CD4-positive, alpha-beta memory T cell (primary cell): ENCODE results near the gene COX6B1. TPM values are rescaled to one million over a fixed set of nuclear protein-coding genes. Genes with fewer than 3 reads are reported as not detected.
"Not testable (repeated sequence)": the region's sequence is repeated elsewhere in the genome, so short reads cannot be mapped to it uniquely, and the experiment has no call there.

Experiments used
- CTCF ChIA-PET: fragments of 350-600 bp; sonication (Branson Sonifier 250); formaldehyde crosslinking; loops from one replicate; lab custom pipeline; 2021; ENCODE audit warnings: inconsistent platforms; ENCODE audit not compliant: partially characterized antibody; lab: Charles Lee
- POLR2A ChIA-PET: fragments of 350-600 bp; sonication (Branson Sonifier 250); formaldehyde crosslinking; loops from one replicate; lab custom pipeline; 2021; ENCODE audit not compliant: partially characterized antibody; lab: Charles Lee
- DNase-seq, 5 donors: peaks; one replicate each; pipeline versions ENCODE4 v3.0.0 to v3.0.0-alpha.2; 2020 to 2022; ENCODE audit warnings: mixed read lengths in 1 of 5
- H3K27ac ChIP-seq: one replicate; pipeline ENCODE4 v1.7.0; 2013; ENCODE audit warnings: low read depth, low read length
- H3K27me3 ChIP-seq: 2 replicates; pipeline ENCODE4 v1.7.0; 2013; ENCODE audit warnings: mild to moderate bottlenecking, low read length, moderate library complexity; ENCODE audit not compliant: insufficient read depth
- H3K36me3 ChIP-seq: 2 replicates; pipeline ENCODE4 v1.7.0; 2013; ENCODE audit warnings: mild to moderate bottlenecking, low read length, moderate library complexity; ENCODE audit not compliant: insufficient read depth
- H3K4me1 ChIP-seq: 2 replicates; pipeline ENCODE4 v1.7.0; 2013; ENCODE audit warnings: mild to moderate bottlenecking, low read length, moderate library complexity; ENCODE audit not compliant: insufficient read depth
- H3K4me3 ChIP-seq, 2 donors: one replicate each; pipeline ENCODE4 v1.7.0; 2013; ENCODE audit warnings: low read length in 2 of 2, mild to moderate bottlenecking in 1 of 2
- H3K9me3 ChIP-seq, 2 donors: one replicate each; pipeline ENCODE4 v1.7.0; 2013; ENCODE audit warnings: low read length in 2 of 2, control low read depth in 1 of 2; ENCODE audit not compliant: control insufficient read depth in 1 of 2
- H3K27ac Mint-ChIP-seq, 7 donors: one replicate each; pipeline ENCODE4 v1.8.0; 2020 to 2021; ENCODE audit warnings: mixed read lengths in 7 of 7, mild to moderate bottlenecking in 6 of 7, inconsistent platforms in 3 of 7, moderate library complexity in 3 of 7
- H3K27me3 Mint-ChIP-seq, 2 donors: one replicate each; pipeline ENCODE4 v1.8.0; 2020 to 2021; ENCODE audit warnings: mixed read lengths in 2 of 2
- H3K36me3 Mint-ChIP-seq, 2 donors: one replicate each; pipeline ENCODE4 v1.8.0; 2020 to 2021; ENCODE audit warnings: mixed read lengths in 2 of 2, inconsistent platforms in 1 of 2, mild to moderate bottlenecking in 1 of 2
- H3K4me1 Mint-ChIP-seq, 4 donors: one replicate each; pipeline ENCODE4 v1.8.0; 2020 to 2021; ENCODE audit warnings: mixed read lengths in 4 of 4, mild to moderate bottlenecking in 1 of 4
- H3K4me3 Mint-ChIP-seq, 8 donors: one replicate each; pipeline ENCODE4 v1.8.0; 2020 to 2021; ENCODE audit warnings: mixed read lengths in 8 of 8, mild to moderate bottlenecking in 7 of 8, moderate library complexity in 6 of 8, inconsistent platforms in 3 of 8
- H3K9me3 Mint-ChIP-seq, 8 donors: one replicate each; pipeline ENCODE4 v1.8.0; 2020 to 2021; ENCODE audit warnings: mixed read lengths in 8 of 8, mild to moderate bottlenecking in 5 of 8, inconsistent platforms in 3 of 8, moderate library complexity in 1 of 8
- intact Hi-C: fragments of 100-400 bp; cut with micrococcal nuclease; formaldehyde crosslinking; loops from one replicate; pipeline ENCODE4 v1.15.1; 2023
- polyA plus RNA-seq, 2 donors: library from polyadenylated mRNA; unstranded; fragments of 300-500 nt; fragmentation: Illumina TruSeq; gene quantifications; one replicate each; pipeline ENCODE4 v1.2.3, GENCODE V29; 2021
- total RNA-seq, 2 experiments: library from RNA; stranded (reverse); gene quantifications; one replicate each; pipeline ENCODE4 v1.2.3, GENCODE V29; 2021

Gene COX6B1
- total RNA-seq (100 to 1,000 TPM; 212 to 250 TPM), polyA plus RNA-seq (100 to 1,000 TPM; 747 to 810 TPM)

GRCh38 chr19:35648017-35648961, at the start of gene COX6B1:
Gene COX6B1 (plus strand): TSS chr19:35648323. CDS start chr19:35651244, 2,921 bp downstream.
- Mint-ChIP-seq H3K36me3 (peaks cover 3 to 23% of the 10 kb centered on the region in 2 donors), H3K27me3 (no peaks in the 10 kb centered on the region), H3K4me3 (peak within 1 kb of the TSS; percentile 93 to 99 (median 98)), H3K27ac (peak within 1 kb of the TSS; percentile 95 to 99 (median 97)), H3K4me1 (peaks cover 28 to 52% (median 41%) of the 10 kb centered on the region in 4 donors), H3K9me3 (no peaks in the 10 kb centered on the region)
- POLR2A ChIA-PET, result interaction anchor here (0.6 to 1.6 kb wide), 22 partner anchors 10 to 466 kb away, joined by 3 to 13 read pairs (median 4); partner anchors contain the start of genes FFAR3, HAUS5, IGFLR1 and LIN37
- CTCF ChIA-PET, result interaction anchor here (0.6 to 1.6 kb wide), 13 partner anchors 8 to 310 kb away, joined by 3 to 9 read pairs (median 4); partner anchors contain the start of genes HAUS5 and LIN37
- Histone ChIP-seq H3K4me3 (peak within 1 kb of the TSS; percentile 72 to 93), H3K4me1 (peaks cover 41% of the 10 kb centered on the region), H3K9me3 (no peaks in the 10 kb centered on the region), H3K27ac (peak within 1 kb of the TSS; percentile 86), H3K27me3 (no peaks in the 10 kb centered on the region), H3K36me3 (no peaks in the 10 kb centered on the region)
- intact Hi-C loops, result loop anchor here (1.0 to 5.0 kb wide), 4 partner anchors 20 to 101 kb away; partner anchors contain the start of genes HAUS5 and TMEM147
- DNase-seq, result peak; percentile 90 to 98 (median 93)

- Mint-ChIP-seq H3K27ac (no peak overlapping the region), H3K9me3 (peaks cover 0 to 3% (median 0%) of the 10 kb centered on the region in 8 donors), H3K4me1 (no peaks in the 10 kb centered on the region), H3K36me3 (no peaks in the 10 kb centered on the region), H3K4me3 (no peak overlapping the region), H3K27me3 (peaks cover 1 to 4% of the 10 kb centered on the region in 2 donors)
- no peaks in the 10 kb centered on the region for H3K4me1 ChIP-seq
- no peak overlapping the region for H3K4me3 ChIP-seq
- no peak overlapping the region for H3K27ac ChIP-seq
- no peaks in the 10 kb centered on the region for H3K27me3 ChIP-seq
- H3K9me3 ChIP-seq, result no peaks in the 10 kb centered on the region
- POLR2A ChIA-PET, result interaction anchor here (0.9 kb wide), 1 partner anchor 1607 kb away, joined by 3 read pairs; no protein-coding TSS in a partner anchor
- no peaks in the 10 kb centered on the region for H3K36me3 ChIP-seq
- CTCF ChIA-PET, result no interaction called here
- DNase-seq, result no peak
- intact Hi-C loops, result no loop called here
These were observed 46.2 kb upstream of the COX6B1 start for GRCh38 chr19:35601971-35602370.

GRCh38 chr19:35604436-35604835, 43.7 kb upstream of the COX6B1 start:
- H3K27me3 ChIP-seq, CTCF ChIA-PET, intact Hi-C loops, H3K36me3 Mint-ChIP-seq, H3K9me3 ChIP-seq, H3K4me3 Mint-ChIP-seq, H3K27me3 Mint-ChIP-seq, H3K4me1 Mint-ChIP-seq, H3K4me3 ChIP-seq, H3K4me1 ChIP-seq, H3K27ac ChIP-seq, DNase-seq, H3K27ac Mint-ChIP-seq, H3K36me3 ChIP-seq: not testable (repeated sequence)
- POLR2A ChIA-PET, result interaction anchor here (0.7 kb wide), 1 partner anchor 56 kb away, joined by 3 read pairs; no protein-coding TSS in a partner anchor
- peaks cover 0 to 12% (median 4%) of the 10 kb centered on the region in 8 donors for H3K9me3 Mint-ChIP-seq

- not testable (repeated sequence) for H3K27me3 Mint-ChIP-seq
- CTCF ChIA-PET, result interaction anchor here (1.8 kb wide), 1 partner anchor 20 kb away, joined by 3 read pairs; no protein-coding TSS in a partner anchor
- peaks cover 16 to 34% (median 22%) of the 10 kb centered on the region in 4 donors for H3K4me1 Mint-ChIP-seq
These were observed 41.0 kb upstream of the COX6B1 start for GRCh38 chr19:35607170-35607569.

GRCh38 chr19:35607661-35608060, 40.5 kb upstream of the COX6B1 start:
- Mint-ChIP-seq H3K4me1 (peaks cover 16 to 39% (median 26%) of the 10 kb centered on the region in 4 donors), H3K4me3 (no peak overlapping the region), H3K27me3 (peaks cover 0 to 1% of the 10 kb centered on the region in 2 donors), H3K36me3 (peaks cover 3% of the 10 kb centered on the region in 2 donors), H3K27ac (peak overlapping the region in 1 of 7 donors; percentile 25), H3K9me3 (peaks cover 0 to 12% (median 5%) of the 10 kb centered on the region in 8 donors)
- peaks cover 29% of the 10 kb centered on the region for H3K4me1 ChIP-seq
- no peaks in the 10 kb centered on the region for H3K27me3 ChIP-seq
- ChIA-PET CTCF (interaction anchor here (0.9 to 1.8 kb wide), 2 partner anchors 20 to 60 kb away, joined by 3 read pairs; no protein-coding TSS in a partner anchor), POLR2A (interaction anchor here (1.0 kb wide), 1 partner anchor 41 kb away, joined by 3 read pairs; the partner anchor contains the start of gene COX6B1)
- intact Hi-C loops, result no loop called here
- DNase-seq, result no peak
- no peaks in the 10 kb centered on the region for H3K9me3 ChIP-seq
- H3K36me3 ChIP-seq, result no peaks in the 10 kb centered on the region
- no peak overlapping the region for H3K27ac ChIP-seq
- no peak overlapping the region for H3K4me3 ChIP-seq

More at GRCh38 chr19:35607170-35607569, 41.0 kb upstream of the COX6B1 start:
- H3K36me3 Mint-ChIP-seq, H3K36me3 ChIP-seq, H3K4me3 Mint-ChIP-seq, DNase-seq, H3K27me3 ChIP-seq, H3K4me3 ChIP-seq, H3K9me3 ChIP-seq, intact Hi-C loops, H3K27ac Mint-ChIP-seq, H3K27ac ChIP-seq: not testable (repeated sequence)
- peaks cover 0 to 12% (median 4%) of the 10 kb centered on the region in 8 donors for H3K9me3 Mint-ChIP-seq
- POLR2A ChIA-PET, result interaction anchor here (1.0 kb wide), 1 partner anchor 41 kb away, joined by 3 read pairs; the partner anchor contains the start of gene COX6B1
- peaks cover 26% of the 10 kb centered on the region for H3K4me1 ChIP-seq

GRCh38 chr19:35608251-35608650, 39.9 kb upstream of the COX6B1 start:
- Mint-ChIP-seq H3K27ac (peak overlapping the region in 1 of 7 donors; percentile 41), H3K9me3 (peaks cover 0 to 12% (median 5%) of the 10 kb centered on the region in 8 donors), H3K27me3 (peaks cover 0 to 1% of the 10 kb centered on the region in 2 donors), H3K4me1 (peaks cover 16 to 45% (median 27%) of the 10 kb centered on the region in 4 donors), H3K36me3 (peaks cover 3% of the 10 kb centered on the region in 2 donors), H3K4me3 (peak overlapping the region in 2 of 8 donors; percentile 12 to 40)
- Histone ChIP-seq H3K36me3 (no peaks in the 10 kb centered on the region), H3K27ac (no peak overlapping the region), H3K27me3 (no peaks in the 10 kb centered on the region), H3K4me3 (no peak overlapping the region), H3K9me3 (no peaks in the 10 kb centered on the region), H3K4me1 (peaks cover 34% of the 10 kb centered on the region)
- intact Hi-C loops, result no loop called here
- POLR2A ChIA-PET, result no interaction called here
- DNase-seq, result no peak
- CTCF ChIA-PET, result interaction anchor here (0.9 to 1.8 kb wide), 2 partner anchors 21 to 60 kb away, joined by 3 read pairs; no protein-coding TSS in a partner anchor
